ENCODE data around the gene SP2.
"Not testable (repeated sequence)": the region's sequence is repeated elsewhere in the genome, so short reads cannot be mapped to it uniquely, and the experiment has no call there.

- TF ChIP-seq EP300 (IDR thresholded peaks at IDR 0.05; ENCODE audit: borderline replicate concordance in 1 of 2, low read depth in 2 of 2, low read length in 2 of 2); ZNF274 (IDR thresholded peaks at IDR 0.05; ENCODE audit: borderline replicate concordance, extremely low read depth, low read length); EZH2 (IDR thresholded peaks at IDR 0.05; ENCODE audit: low read depth, low read length, severe bottlenecking): not testable (repeated sequence)
Measured at GRCh38 chr17:47919889-47920288, 23.9 kb downstream of the SP2 start.
